GM12878 (cell line): ENCODE results near the gene VSTM2L. TPM values are rescaled to one million over a fixed set of nuclear protein-coding genes. Genes with fewer than 3 reads are reported as not detected.

Source experiments
- ATAC-seq: fragments of 200-7000 bp; cut with Tn5 transposase; 3 replicates; pipeline ENCODE4 v1.9.1; 2020; ENCODE audit warnings: mild to moderate bottlenecking, moderate library complexity
- BruUV-seq: library from RNA; stranded (reverse); fragments of 400-500 nt; replicated peaks from 2 replicates; lab custom pipeline; 2021; lab: Mats Ljungman, UMichigan
- CTCF ChIA-PET: fragments of 300-600 bp; sonication (Branson Sonifier 250); formaldehyde crosslinking; extraction: SDS; loops from one replicate; lab custom pipeline; 2021; ENCODE audit warnings: inconsistent platforms; lab: Yijun Ruan, JAX
- POLR2A ChIA-PET: fragments of 350-600 bp; formaldehyde crosslinking; extraction: SDS; loops from one replicate; lab custom pipeline; 2021; ENCODE audit warnings: inconsistent platforms; lab: Charles Lee
- RAD21 ChIA-PET: fragments of 300-600 bp; sonication (Branson Sonifier 250); formaldehyde crosslinking; loops from one replicate; lab custom pipeline; 2023; ENCODE audit warnings: antibody characterized with exemption; ENCODE audit not compliant: unreplicated experiment; lab: Charles Lee
- SMC1A ChIA-PET: fragments of 300-600 bp; sonication (Branson Sonifier 250); formaldehyde crosslinking; loops from one replicate; lab custom pipeline; 2023; ENCODE audit not compliant: unreplicated experiment, uncharacterized antibody; lab: Charles Lee
- DNase-seq: peaks from one replicate; pipeline ENCODE4 v3.0.0-alpha.2; 2011; ENCODE audit warnings: low read depth, low spot score
- FAIRE-seq: peaks from 3 replicates; lab custom pipeline; 2011; peaks lifted over from hg19 to GRCh38; lab: Jason Lieb, UNC
- H2AFZ ChIP-seq: 2 replicates; pipeline ENCODE4 v1.6.0; 2011; ENCODE audit warnings: low read depth, low read length, control low read depth; ENCODE audit not compliant: control insufficient read depth
- H3K27ac ChIP-seq: 2 replicates; pipeline ENCODE4 v1.5.1; 2011; ENCODE audit warnings: control low read depth; ENCODE audit not compliant: control insufficient read depth, insufficient read depth
- H3K27me3 ChIP-seq, 2 experiments: replicated peaks in 1 of 2; 2 replicates each; pipeline versions ENCODE4 v1.6.0 to v1.6.1; 2011; ENCODE audit warnings: low read length in 1 of 2; ENCODE audit not compliant: control insufficient read depth in 2 of 2, insufficient read depth in 2 of 2
- H3K36me3 ChIP-seq, 2 experiments: 2 replicates each; pipeline ENCODE4 v1.5.1; 2011; ENCODE audit warnings: low read length in 1 of 2; ENCODE audit not compliant: control insufficient read depth in 2 of 2, insufficient read depth in 2 of 2
- H3K4me1 ChIP-seq: 2 replicates; pipeline ENCODE4 v1.6.1; 2011; ENCODE audit warnings: mild to moderate bottlenecking, low read length, moderate library complexity, mixed read lengths; ENCODE audit not compliant: control insufficient read depth, insufficient read depth
- H3K4me2 ChIP-seq: 2 replicates; pipeline ENCODE4 v1.6.0; 2011; ENCODE audit warnings: control low read depth; ENCODE audit not compliant: control insufficient read depth, insufficient read depth
- H3K4me3 ChIP-seq: fragments of 200-600 bp; sonication (generic); 2 replicates; pipeline ENCODE4 v1.5.1; 2016
- H3K79me2 ChIP-seq: 2 replicates; pipeline ENCODE4 v1.6.0; 2011; ENCODE audit warnings: low read length; ENCODE audit not compliant: control insufficient read depth, insufficient read depth
- H3K9ac ChIP-seq: 2 replicates; pipeline ENCODE4 v1.8.0; 2011; ENCODE audit warnings: low read length, control low read depth, mixed read lengths; ENCODE audit not compliant: control insufficient read depth, insufficient read depth
- H3K9me3 ChIP-seq: replicated peaks from 3 replicates; pipeline ENCODE4 v1.5.1; 2011; ENCODE audit warnings: mild to moderate bottlenecking, low read length; ENCODE audit not compliant: control insufficient read depth, insufficient read depth
- H4K20me1 ChIP-seq: 2 replicates; pipeline ENCODE4 v1.6.0; 2011; ENCODE audit not compliant: control insufficient read depth, insufficient read depth
- BMI1 ChIP-seq: fragments of 450-650 bp; IDR thresholded peaks from 2 replicates; pipeline ENCODE4 v1.6.1; 2016; ENCODE audit warnings: mild to moderate bottlenecking, moderate library complexity, borderline replicate concordance
- BRCA1 ChIP-seq: IDR thresholded peaks from 2 replicates; pipeline ENCODE4 v1.6.1; 2011; ENCODE audit warnings: low read depth, low read length, improper control_type of control experiment
- CEBPZ ChIP-seq: fragments of 150-350 bp; IDR thresholded peaks from 2 replicates; pipeline ENCODE4 v1.6.1; 2016; ENCODE audit warnings: low read depth, low read length
- CHD2 ChIP-seq: IDR thresholded peaks from 2 replicates; pipeline ENCODE4 v1.6.1; 2011; ENCODE audit warnings: low read depth, low read length, improper control_type of control experiment, borderline replicate concordance
- E2F4 ChIP-seq: IDR thresholded peaks from 2 replicates; pipeline ENCODE4 v1.6.1; 2012; ENCODE audit warnings: low read depth, low read length, improper control_type of control experiment
- FOXK2 ChIP-seq: fragments of 450-650 bp; IDR thresholded peaks from 2 replicates; pipeline ENCODE4 v1.6.1; 2017; ENCODE audit warnings: mild to moderate bottlenecking, moderate library complexity
- NBN ChIP-seq: fragments of 450-650 bp; IDR thresholded peaks from 2 replicates; pipeline ENCODE4 v1.6.1; 2016
- NFXL1 ChIP-seq: fragments of 450-650 bp; IDR thresholded peaks from 2 replicates; pipeline ENCODE4 v1.6.1; 2017; ENCODE audit warnings: antibody characterized with exemption, mild to moderate bottlenecking, borderline replicate concordance
- REST ChIP-seq: IDR thresholded peaks from 2 replicates; pipeline ENCODE4 v1.6.1; 2012; ENCODE audit warnings: mild to moderate bottlenecking, low read depth, low read length
- SMAD5 ChIP-seq: IDR thresholded peaks from 2 replicates; pipeline ENCODE4 v1.6.1; 2016; ENCODE audit warnings: antibody characterized with exemption, low read depth
- ZNF207 ChIP-seq: fragments of 450-650 bp; IDR thresholded peaks from 2 replicates; pipeline ENCODE4 v1.6.1; 2014; ENCODE audit warnings: antibody characterized with exemption, mild to moderate bottlenecking, borderline replicate concordance
- ZNF24 ChIP-seq: fragments of 450-650 bp; IDR thresholded peaks from 2 replicates; pipeline ENCODE4 v1.6.1; 2017; ENCODE audit warnings: antibody characterized with exemption, mild to moderate bottlenecking
- ZNF622 ChIP-seq: fragments of 450-650 bp; IDR thresholded peaks from 2 replicates; pipeline ENCODE4 v1.6.1; 2017; ENCODE audit warnings: mild to moderate bottlenecking, inconsistent platforms
- WGBS: methylation state at CpG from one replicate; pipeline ENCODE4 v1.1.6; 2016; ENCODE audit warnings: low lambda C conversion rate; ENCODE audit not compliant: insufficient replicate concordance, insufficient coverage; ENCODE audit errors: missing lambda C conversion rate; 5-methylcytosine and 5-hydroxymethylcytosine counted together
- in situ Hi-C: fragments of 300-500 bp; cut with MboI; formaldehyde crosslinking; loops from 9 replicates; pipeline ENCODE4 v1.14.3; 2018; ENCODE audit warnings: mixed read lengths
- intact Hi-C: fragments of 100-400 bp; cut with micrococcal nuclease; formaldehyde crosslinking; loops from one replicate; pipeline ENCODE4 v1.14.2; 2022; ENCODE audit not compliant: unreplicated experiment
- polyA plus RNA-seq, 11 experiments: library from polyadenylated mRNA; depleted of rRNA in 4 of 11; unstranded in 6 of 11; stranded (reverse) in 5 of 11; fragments of >200 nt; fragmentation: Nextera tagmentation in 4 of 11; fragmentation: Illumina TruSeq in 1 of 11; extraction: Ambion mirVana in 4 of 11; extraction: Trizol in 1 of 11; gene quantifications; 1 replicate in 1 of 11; 2 replicates in 10 of 11; pipeline versions ENCODE4 v1.2.1 to v1.2.3, GENCODE V29; 2011 to 2016; ENCODE audit warnings: inconsistent platforms in 2 of 11, missing spikeins in 2 of 11, low read depth in 1 of 11
- total RNA-seq, 4 experiments: library from RNA; depleted of rRNA in 3 of 4; stranded (reverse); fragments of >200 nt in 3 of 4; fragmentation: Illumina TruSeq in 1 of 4; extraction: Trizol in 1 of 4; gene quantifications; 2 replicates each; pipeline versions ENCODE4 v1.2.1 to v1.2.3, GENCODE V29; 2013 to 2021
- TF ChIP-seq, protein P1 (sequence below): fragments of 450-650 bp; formaldehyde crosslinking; IDR thresholded peaks from 2 replicates; pipeline ENCODE4 v1.5.0; 2022; ENCODE audit warnings: mild to moderate bottlenecking, missing genetic modification characterization

Gene VSTM2L
- total and polyA plus RNA-seq, 10 of the 15 experiments (the other 5 are each of a cell fraction or from before 2014, with no cell fraction given): 0.05 to 1.5 (median 0.63) TPM; not detected in 2

DNA sequence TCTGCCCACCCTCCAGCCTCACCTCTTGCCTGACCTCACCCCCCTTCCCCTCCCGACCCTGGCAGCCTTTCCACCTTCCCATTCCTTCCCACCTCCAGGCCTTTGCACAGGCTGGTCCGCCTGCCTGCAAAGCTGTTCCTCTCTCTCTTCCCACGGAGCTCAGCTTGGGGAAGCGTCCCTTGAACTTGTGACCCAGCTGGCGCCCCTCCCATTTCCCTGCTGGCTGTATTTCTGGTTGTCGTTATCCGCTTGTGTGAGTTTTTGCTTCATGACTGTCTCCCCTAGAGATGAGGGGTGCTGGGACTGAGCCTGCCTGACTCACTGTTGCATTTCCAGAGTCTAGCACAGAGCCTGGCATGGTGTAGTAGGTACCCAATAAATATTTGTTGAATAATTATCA lies 32.5 kb downstream of the VSTM2L start:
- POLR2A ChIA-PET: interaction anchor here (0.6 kb wide), 1 partner anchor 9 kb away, joined by 3 read pairs; no protein-coding TSS in a partner anchor
- no peak for TF ChIP-seq REST
- TF ChIP-seq NFXL1: no peak
- TF ChIP-seq FOXK2: no peak
- TF ChIP-seq BMI1: no peak
- TF ChIP-seq, protein P1, sequence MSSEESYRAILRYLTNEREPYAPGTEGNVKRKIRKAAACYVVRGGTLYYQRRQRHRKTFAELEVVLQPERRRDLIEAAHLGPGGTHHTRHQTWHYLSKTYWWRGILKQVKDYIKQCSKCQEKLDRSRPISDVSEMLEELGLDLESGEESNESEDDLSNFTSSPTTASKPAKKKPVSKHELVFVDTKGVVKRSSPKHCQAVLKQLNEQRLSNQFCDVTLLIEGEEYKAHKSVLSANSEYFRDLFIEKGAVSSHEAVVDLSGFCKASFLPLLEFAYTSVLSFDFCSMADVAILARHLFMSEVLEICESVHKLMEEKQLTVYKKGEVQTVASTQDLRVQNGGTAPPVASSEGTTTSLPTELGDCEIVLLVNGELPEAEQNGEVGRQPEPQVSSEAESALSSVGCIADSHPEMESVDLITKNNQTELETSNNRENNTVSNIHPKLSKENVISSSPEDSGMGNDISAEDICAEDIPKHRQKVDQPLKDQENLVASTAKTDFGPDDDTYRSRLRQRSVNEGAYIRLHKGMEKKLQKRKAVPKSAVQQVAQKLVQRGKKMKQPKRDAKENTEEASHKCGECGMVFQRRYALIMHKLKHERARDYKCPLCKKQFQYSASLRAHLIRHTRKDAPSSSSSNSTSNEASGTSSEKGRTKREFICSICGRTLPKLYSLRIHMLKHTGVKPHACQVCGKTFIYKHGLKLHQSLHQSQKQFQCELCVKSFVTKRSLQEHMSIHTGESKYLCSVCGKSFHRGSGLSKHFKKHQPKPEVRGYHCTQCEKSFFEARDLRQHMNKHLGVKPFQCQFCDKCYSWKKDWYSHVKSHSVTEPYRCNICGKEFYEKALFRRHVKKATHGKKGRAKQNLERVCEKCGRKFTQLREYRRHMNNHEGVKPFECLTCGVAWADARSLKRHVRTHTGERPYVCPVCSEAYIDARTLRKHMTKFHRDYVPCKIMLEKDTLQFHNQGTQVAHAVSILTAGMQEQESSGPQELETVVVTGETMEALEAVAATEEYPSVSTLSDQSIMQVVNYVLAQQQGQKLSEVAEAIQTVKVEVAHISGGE: no peak
- TF ChIP-seq ZNF622: no peak
- no peak for TF ChIP-seq ZNF24
- no peak for TF ChIP-seq BRCA1
- no peak for TF ChIP-seq CHD2
- no peak for TF ChIP-seq NBN
- TF ChIP-seq E2F4: no peak
- TF ChIP-seq ZNF207: no peak
- no peak for TF ChIP-seq SMAD5
- TF ChIP-seq CEBPZ: no peak

More for the DNA sequence above, 32.5 kb downstream of the VSTM2L start:
- Histone ChIP-seq H3K9ac (no peak overlapping the region), H3K4me1 (no peaks in the 10 kb centered on the region), H3K9me3 (no peaks in the 10 kb centered on the region), H3K27me3 (peaks cover 0 to 1% of the 10 kb centered on the region in 2 experiments; a peak in 1 of 4 replicates), H4K20me1 (no peaks in the 10 kb centered on the region), H3K4me3 (no peak overlapping the region), H3K27ac (no peak overlapping the region), H3K36me3 (no peaks in the 10 kb centered on the region), H2AFZ (no peak overlapping the region), H3K4me2 (no peak overlapping the region), H3K79me2 (no peaks in the 10 kb centered on the region)
- intact Hi-C loops: no loop called here
- RAD21 ChIA-PET: no interaction called here
- CTCF ChIA-PET: no interaction called here
- DNase-seq (no peak), ATAC-seq (no peak), FAIRE-seq (no peak)
- 54% methylated on average over 4 of the region's 7 CpGs for WGBS
- SMC1A ChIA-PET: no interaction called here
- no TSS peak for BruUV-seq
- in situ Hi-C loops: no loop called here
